PC-3 (cell line): ENCODE results near the gene SMIM5. TPM values are rescaled to one million over a fixed set of nuclear protein-coding genes. Genes with fewer than 3 reads are reported as not detected.

Source experiments
- ATAC-seq: fragments of 200-7000 bp; cut with Tn5 transposase; 2 replicates; pipeline ENCODE4 v1.9.1; 2020; ENCODE audit warnings: mild to moderate bottlenecking, moderate library complexity
- BruUV-seq: library from RNA; stranded (reverse); fragments of 400-500 nt; replicated peaks from 2 replicates; lab custom pipeline; 2021; lab: Mats Ljungman, UMichigan
- CTCF ChIA-PET: fragments of 300-600 bp; sonication (Branson Sonifier 250); formaldehyde crosslinking; loops from one replicate; lab custom pipeline; 2022; ENCODE audit warnings: antibody characterized with exemption; lab: Charles Lee
- POLR2A ChIA-PET: fragments of 300-600 bp; sonication (Branson Sonifier 250); formaldehyde crosslinking; loops from one replicate; lab custom pipeline; 2022; ENCODE audit warnings: antibody characterized with exemption; ENCODE audit not compliant: unreplicated experiment; lab: Charles Lee
- DNase-seq: peaks from one replicate; pipeline ENCODE4 v3.0.0-alpha.2; 2015
- H2AFZ ChIP-seq: fragments of 300-600 bp; sonication (generic); 2 replicates; pipeline ENCODE4 v1.6.0; 2016; ENCODE audit warnings: antibody characterized with exemption, low read length
- H3F3A ChIP-seq: fragments of 300-600 bp; sonication (generic); one replicate; pipeline ENCODE4 v1.6.0; 2017; ENCODE audit warnings: antibody characterized with exemption, low read length, control low read depth, mild to moderate bottlenecking; ENCODE audit not compliant: unreplicated experiment
- H3K27ac ChIP-seq: fragments of 300-600 bp; sonication (generic); 2 replicates; pipeline ENCODE4 v1.5.1; 2016; ENCODE audit warnings: mild to moderate bottlenecking, low read length
- H3K27me3 ChIP-seq: fragments of 300-600 bp; sonication (generic); 2 replicates; pipeline ENCODE4 v1.6.1; 2016; ENCODE audit warnings: low read length, mixed read lengths
- H3K36me3 ChIP-seq: fragments of 300-600 bp; sonication (generic); 2 replicates; pipeline ENCODE4 v1.6.1; 2016; ENCODE audit warnings: low read depth, mixed run types, low read length, mixed read lengths
- H3K4me1 ChIP-seq: fragments of 300-600 bp; sonication (generic); 2 replicates; pipeline ENCODE4 v1.5.1; 2016; ENCODE audit warnings: low read length; ENCODE audit not compliant: insufficient read depth
- H3K4me2 ChIP-seq: fragments of 300-600 bp; sonication (generic); 2 replicates; pipeline ENCODE4 v1.6.0; 2016; ENCODE audit warnings: low read length
- H3K4me3 ChIP-seq: fragments of 300-600 bp; sonication (generic); 2 replicates; pipeline ENCODE4 v1.5.1; 2016; ENCODE audit warnings: mild to moderate bottlenecking, low read length, mixed read lengths
- H3K79me2 ChIP-seq: fragments of 300-600 bp; sonication (generic); 2 replicates; pipeline ENCODE4 v1.6.1; 2017; ENCODE audit warnings: low read length, mixed read lengths
- H3K9ac ChIP-seq: fragments of 300-600 bp; sonication (generic); 2 replicates; pipeline ENCODE4 v1.6.0; 2016; ENCODE audit warnings: mild to moderate bottlenecking, low read length
- H3K9me2 ChIP-seq: fragments of 300-600 bp; sonication (generic); replicated peaks from 2 replicates; pipeline ENCODE4 v1.6.1; 2016; ENCODE audit warnings: mixed run types, low read length, mixed read lengths
- H3K9me3 ChIP-seq: fragments of 300-600 bp; sonication (generic); 2 replicates; pipeline ENCODE4 v1.6.1; 2016; ENCODE audit warnings: low read length, mixed read lengths
- H4K20me1 ChIP-seq: fragments of 300-600 bp; sonication (generic); 2 replicates; pipeline ENCODE4 v1.6.1; 2016; ENCODE audit warnings: low read length, mixed read lengths
- EZH2 ChIP-seq: fragments of 300-600 bp; sonication (generic); IDR thresholded peaks from one replicate; pipeline ENCODE4 v1.6.1; 2017; ENCODE audit warnings: antibody characterized with exemption, mild to moderate bottlenecking, low read length; ENCODE audit not compliant: unreplicated experiment
- EZH2phosphoT487 ChIP-seq: fragments of 300-600 bp; sonication (generic); IDR thresholded peaks from 2 replicates; pipeline ENCODE4 v1.6.1; 2018; ENCODE audit warnings: mild to moderate bottlenecking, antibody characterized with exemption, low read length, borderline replicate concordance
- intact Hi-C: fragments of 100-400 bp; cut with micrococcal nuclease; formaldehyde crosslinking; loops from 2 replicates; pipeline ENCODE4 v1.9.0; 2023
- total RNA-seq: library from RNA; depleted of rRNA; stranded (reverse); fragments of >200 nt; gene quantifications from 2 replicates; pipeline ENCODE4 v1.2.3, GENCODE V29; 2014
- TF ChIP-seq, protein P1 (sequence below): fragments of 300-600 bp; sonication (generic); conservative IDR thresholded peaks from 2 replicates; pipeline ENCODE4 v1.5.1; 2017; ENCODE audit warnings: antibody characterized with exemption, low read depth, mild to moderate bottlenecking, low read length

SMIM5 gene
- total RNA-seq, 1 experiment from 2014 or later, result 2.3 TPM

DNA sequence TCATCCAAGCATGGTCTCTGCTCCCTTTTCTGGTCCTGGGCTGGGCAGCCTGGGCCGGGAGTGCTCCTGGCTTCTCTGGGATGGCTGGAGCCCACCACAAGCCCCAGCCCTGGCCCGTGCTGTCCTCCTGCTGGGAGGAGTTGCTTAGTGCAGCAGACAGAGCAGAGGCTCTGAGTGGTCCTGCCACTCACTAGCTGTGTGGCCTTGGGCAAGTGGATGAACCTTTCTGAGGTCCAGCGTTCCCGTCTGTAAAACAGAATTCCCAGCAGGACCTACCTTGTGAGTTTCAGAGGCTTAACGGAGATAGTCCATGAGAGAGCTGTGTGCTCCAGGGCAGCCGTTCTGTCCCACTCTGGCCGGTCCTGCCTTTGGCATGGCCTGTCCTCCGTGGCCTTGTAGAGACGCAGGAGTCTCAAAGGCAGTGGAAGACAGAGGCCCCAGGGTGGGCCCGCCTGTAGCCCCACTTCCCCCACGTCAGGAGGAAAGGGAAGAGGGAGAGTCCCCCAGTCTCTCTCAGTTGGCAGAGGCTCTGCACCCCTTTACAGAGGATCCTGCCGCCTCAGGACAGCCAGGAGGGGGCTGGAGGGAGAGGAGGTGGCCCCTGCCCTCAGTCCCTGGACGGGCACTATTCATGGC, 37.8 kb upstream of the SMIM5 start:
- peaks cover 3% of the 10 kb centered on the region for H3K4me1 ChIP-seq
- H3K4me2 ChIP-seq, result no peak overlapping the region
- H3K9me3 ChIP-seq, result no peaks in the 10 kb centered on the region
- H3F3A ChIP-seq, result no peaks in the 10 kb centered on the region
- no peak overlapping the region for H2AFZ ChIP-seq
- no peaks in the 10 kb centered on the region for H3K36me3 ChIP-seq
- no peak overlapping the region for H3K9ac ChIP-seq
- no peaks in the 10 kb centered on the region for H4K20me1 ChIP-seq
- no peaks in the 10 kb centered on the region for H3K27me3 ChIP-seq
- TF ChIP-seq EZH2phosphoT487, result no peak
- no peak for TF ChIP-seq EZH2
- TF ChIP-seq, protein P1, sequence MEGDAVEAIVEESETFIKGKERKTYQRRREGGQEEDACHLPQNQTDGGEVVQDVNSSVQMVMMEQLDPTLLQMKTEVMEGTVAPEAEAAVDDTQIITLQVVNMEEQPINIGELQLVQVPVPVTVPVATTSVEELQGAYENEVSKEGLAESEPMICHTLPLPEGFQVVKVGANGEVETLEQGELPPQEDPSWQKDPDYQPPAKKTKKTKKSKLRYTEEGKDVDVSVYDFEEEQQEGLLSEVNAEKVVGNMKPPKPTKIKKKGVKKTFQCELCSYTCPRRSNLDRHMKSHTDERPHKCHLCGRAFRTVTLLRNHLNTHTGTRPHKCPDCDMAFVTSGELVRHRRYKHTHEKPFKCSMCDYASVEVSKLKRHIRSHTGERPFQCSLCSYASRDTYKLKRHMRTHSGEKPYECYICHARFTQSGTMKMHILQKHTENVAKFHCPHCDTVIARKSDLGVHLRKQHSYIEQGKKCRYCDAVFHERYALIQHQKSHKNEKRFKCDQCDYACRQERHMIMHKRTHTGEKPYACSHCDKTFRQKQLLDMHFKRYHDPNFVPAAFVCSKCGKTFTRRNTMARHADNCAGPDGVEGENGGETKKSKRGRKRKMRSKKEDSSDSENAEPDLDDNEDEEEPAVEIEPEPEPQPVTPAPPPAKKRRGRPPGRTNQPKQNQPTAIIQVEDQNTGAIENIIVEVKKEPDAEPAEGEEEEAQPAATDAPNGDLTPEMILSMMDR, result no peak
- no TSS peak for BruUV-seq
- no peaks in the 10 kb centered on the region for H3K79me2 ChIP-seq
- POLR2A ChIA-PET, result no interaction called here
- DNase-seq (no peak), ATAC-seq (no peak)
- no peak overlapping the region for H3K4me3 ChIP-seq
- H3K9me2 ChIP-seq, result no peaks in the 10 kb centered on the region
- no peak overlapping the region for H3K27ac ChIP-seq
- intact Hi-C loops, result no loop called here
- CTCF ChIA-PET, result no interaction called here

DNA sequence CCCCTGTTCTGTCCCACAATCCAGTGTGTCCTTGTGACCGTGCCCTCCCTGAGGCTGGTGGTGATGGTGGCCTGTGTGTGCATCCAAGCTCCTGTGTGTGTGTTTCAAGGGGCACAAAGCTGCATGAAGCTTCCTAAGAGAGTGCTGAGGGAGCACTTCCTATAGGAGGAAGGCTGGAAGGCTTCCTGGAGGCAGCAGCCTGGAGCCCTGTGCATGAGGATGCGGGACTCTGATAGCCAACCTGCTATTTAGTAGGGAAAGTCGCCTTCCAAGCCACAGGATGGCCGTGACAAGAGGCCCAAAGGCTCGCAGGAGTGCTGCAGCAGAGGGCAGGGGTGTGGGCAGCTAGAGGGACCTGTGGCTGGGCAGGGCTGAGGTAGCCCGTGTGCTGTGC, 37.3 kb upstream of the SMIM5 start:
- no peak for ATAC-seq
- DNase-seq, result no peak
- Histone ChIP-seq H3K36me3 (no peaks in the 10 kb centered on the region), H3K9ac (no peak overlapping the region), H3K4me1 (peaks cover 7% of the 10 kb centered on the region), H3K9me2 (no peaks in the 10 kb centered on the region), H3K4me2 (no peak overlapping the region), H3K4me3 (no peak overlapping the region), H3K79me2 (no peaks in the 10 kb centered on the region), H4K20me1 (no peaks in the 10 kb centered on the region), H2AFZ (no peak overlapping the region), H3K27me3 (no peaks in the 10 kb centered on the region), H3K9me3 (no peaks in the 10 kb centered on the region), H3K27ac (no peak overlapping the region), H3F3A (no peaks in the 10 kb centered on the region)
- POLR2A ChIA-PET, result no interaction called here
- intact Hi-C loops, result no loop called here
- no TSS peak for BruUV-seq
- no peak for TF ChIP-seq EZH2phosphoT487
- TF ChIP-seq, protein P1, result no peak
- TF ChIP-seq EZH2, result no peak
- CTCF ChIA-PET, result no interaction called here

DNA sequence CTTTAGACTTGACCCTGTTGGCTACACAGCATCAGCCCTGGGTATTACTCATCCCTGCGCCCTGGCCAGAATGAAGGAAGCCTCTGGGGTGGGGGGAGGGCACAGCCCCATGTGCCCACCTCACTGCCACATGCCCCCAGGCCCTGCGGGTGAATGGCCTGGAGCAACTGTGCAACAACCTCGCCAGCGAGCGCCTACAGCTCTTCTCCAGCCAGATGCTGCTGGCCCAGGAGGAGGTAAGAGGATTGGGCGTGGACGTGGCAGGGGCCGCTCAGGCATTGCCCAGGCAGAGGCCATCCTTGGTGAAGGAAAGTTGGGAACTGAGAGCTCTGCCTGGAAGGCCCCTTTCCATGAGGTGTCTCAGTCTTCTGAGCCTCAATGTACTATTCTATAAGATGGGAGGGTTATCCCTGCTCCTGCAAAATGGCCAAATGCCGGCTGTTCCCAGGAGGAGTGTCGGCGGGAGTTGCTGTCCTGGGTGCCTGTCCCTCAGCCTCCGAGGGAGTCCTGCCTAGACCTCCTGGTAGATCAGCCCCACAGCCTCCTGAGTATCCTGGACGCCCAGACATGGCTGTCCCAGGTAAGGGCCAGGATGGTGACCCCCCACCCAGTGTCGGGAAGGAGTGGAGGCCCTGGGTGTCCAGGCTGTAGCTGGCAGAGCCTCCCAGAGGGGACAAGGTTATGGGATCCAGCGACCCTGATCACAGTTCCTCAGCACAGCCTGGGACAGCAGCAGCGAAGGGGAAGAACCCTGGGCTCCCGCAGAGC, 36.7 kb upstream of the SMIM5 start:
- Histone ChIP-seq H3K27ac (no peak overlapping the region), H3K4me1 (peaks cover 13% of the 10 kb centered on the region), H2AFZ (no peak overlapping the region), H3K4me2 (no peak overlapping the region), H4K20me1 (no peaks in the 10 kb centered on the region), H3K27me3 (no peaks in the 10 kb centered on the region), H3F3A (no peaks in the 10 kb centered on the region), H3K36me3 (no peaks in the 10 kb centered on the region), H3K9ac (no peak overlapping the region), H3K9me3 (no peaks in the 10 kb centered on the region), H3K9me2 (no peaks in the 10 kb centered on the region), H3K4me3 (no peak overlapping the region), H3K79me2 (no peaks in the 10 kb centered on the region)
- TF ChIP-seq EZH2 (no peak), EZH2phosphoT487 (no peak)
- TF ChIP-seq, protein P1, result no peak
- DNase-seq (no peak), ATAC-seq (no peak)
- CTCF ChIA-PET, result interaction anchor here (0.8 kb wide), 1 partner anchor 12 kb away, joined by 3 read pairs; no protein-coding TSS in a partner anchor
- BruUV-seq, result no TSS peak
- POLR2A ChIA-PET, result no interaction called here
- intact Hi-C loops, result no loop called here
